ENCODE measurements around the gene REPS1. TPM values are rescaled to one million over a fixed set of nuclear protein-coding genes. Genes with fewer than 3 reads are reported as not detected.

The REPS1 gene
- total RNA-seq, 2 experiments from 2014 or later = 40.0 to 53.9 TPM

DNA sequence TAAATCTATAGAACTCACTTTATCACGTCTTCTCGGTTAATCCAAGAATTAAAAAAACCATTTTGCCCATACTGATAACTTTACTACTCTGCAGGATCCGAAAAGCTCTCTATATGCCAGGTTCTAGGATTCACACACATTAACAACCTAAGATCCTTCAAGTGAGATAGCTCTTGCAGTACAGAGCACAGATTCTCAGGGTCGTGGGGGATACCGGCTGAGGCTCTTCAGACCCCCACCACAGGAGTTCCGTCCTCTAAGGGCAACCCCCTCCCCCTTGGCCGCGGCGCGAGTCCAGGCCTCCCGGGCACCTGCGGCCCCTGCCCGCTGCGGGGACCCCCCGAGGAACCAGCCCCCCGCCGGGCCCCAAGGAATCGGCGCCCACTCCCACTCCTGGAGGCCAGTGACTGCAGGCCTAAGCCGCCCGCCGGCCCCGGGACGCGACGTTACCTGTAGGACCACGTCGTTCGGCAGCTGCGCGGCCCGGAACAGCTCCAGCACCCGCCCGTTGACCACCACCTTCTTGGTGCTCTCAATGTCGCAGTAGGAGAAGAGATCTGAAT, 892 bp downstream of the REPS1 start:
- DNase-seq (ENCODE audit: low spot score) = peak; percentile 20
- Histone ChIP-seq H2AFZ (ENCODE audit: low read length) (peak overlapping the region; percentile 100; the same call in 1 of the 2 replicates), H3K4me1 (ENCODE audit: insufficient read depth, low read length, poor library complexity, severe bottlenecking) (peaks cover 33% of the 10 kb centered on the region), H3K79me2 (ENCODE audit: insufficient read depth, low read depth, low read length) (peaks cover 53% of the 10 kb centered on the region), H3K4me2 (ENCODE audit: low read length) (peak overlapping the region; percentile 92), H4K20me1 (ENCODE audit: insufficient read depth, low read length) (peaks cover 20% of the 10 kb centered on the region), H3K9me2 (ENCODE audit: insufficient read depth, low read length) (no peaks in the 10 kb centered on the region), H3K27ac (ENCODE audit: low read depth, low read length, poor library complexity, severe bottlenecking) (peak overlapping the region; percentile 67), H3K4me3 (ENCODE audit: low read depth, low read length, poor library complexity, severe bottlenecking) (peak overlapping the region; percentile 87), H3K36me3 (ENCODE audit: insufficient read depth, low read length) (no peaks in the 10 kb centered on the region), H3K9me3 (ENCODE audit: low read length) (no peaks in the 10 kb centered on the region)
- ChIA-PET POLR2A (interaction anchor here (0.6 to 1.4 kb wide), 9 partner anchors 10 to 577 kb away, joined by 3 to 6 read pairs (median 3); no protein-coding TSS in a partner anchor), CTCF (ENCODE audit: unreplicated experiment) (no interaction called here)
- BruUV-seq (replicated peaks) = no TSS peak
- intact Hi-C loops (cut with micrococcal nuclease; ENCODE audit: unreplicated experiment) = loop anchor here (2.0 to 5.0 kb wide), 4 partner anchors 125 to 388 kb away; partner anchors contain the start of genes CITED2 and HECA
- TF ChIP-seq, protein P1, sequence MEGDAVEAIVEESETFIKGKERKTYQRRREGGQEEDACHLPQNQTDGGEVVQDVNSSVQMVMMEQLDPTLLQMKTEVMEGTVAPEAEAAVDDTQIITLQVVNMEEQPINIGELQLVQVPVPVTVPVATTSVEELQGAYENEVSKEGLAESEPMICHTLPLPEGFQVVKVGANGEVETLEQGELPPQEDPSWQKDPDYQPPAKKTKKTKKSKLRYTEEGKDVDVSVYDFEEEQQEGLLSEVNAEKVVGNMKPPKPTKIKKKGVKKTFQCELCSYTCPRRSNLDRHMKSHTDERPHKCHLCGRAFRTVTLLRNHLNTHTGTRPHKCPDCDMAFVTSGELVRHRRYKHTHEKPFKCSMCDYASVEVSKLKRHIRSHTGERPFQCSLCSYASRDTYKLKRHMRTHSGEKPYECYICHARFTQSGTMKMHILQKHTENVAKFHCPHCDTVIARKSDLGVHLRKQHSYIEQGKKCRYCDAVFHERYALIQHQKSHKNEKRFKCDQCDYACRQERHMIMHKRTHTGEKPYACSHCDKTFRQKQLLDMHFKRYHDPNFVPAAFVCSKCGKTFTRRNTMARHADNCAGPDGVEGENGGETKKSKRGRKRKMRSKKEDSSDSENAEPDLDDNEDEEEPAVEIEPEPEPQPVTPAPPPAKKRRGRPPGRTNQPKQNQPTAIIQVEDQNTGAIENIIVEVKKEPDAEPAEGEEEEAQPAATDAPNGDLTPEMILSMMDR (conservative IDR thresholded peaks at IDR 0.05; ENCODE audit: low read length) = no peak
- TF ChIP-seq EZH2phosphoT487 (IDR thresholded peaks at IDR 0.05; ENCODE audit: borderline replicate concordance, low read depth, low read length) = no peak

DNA sequence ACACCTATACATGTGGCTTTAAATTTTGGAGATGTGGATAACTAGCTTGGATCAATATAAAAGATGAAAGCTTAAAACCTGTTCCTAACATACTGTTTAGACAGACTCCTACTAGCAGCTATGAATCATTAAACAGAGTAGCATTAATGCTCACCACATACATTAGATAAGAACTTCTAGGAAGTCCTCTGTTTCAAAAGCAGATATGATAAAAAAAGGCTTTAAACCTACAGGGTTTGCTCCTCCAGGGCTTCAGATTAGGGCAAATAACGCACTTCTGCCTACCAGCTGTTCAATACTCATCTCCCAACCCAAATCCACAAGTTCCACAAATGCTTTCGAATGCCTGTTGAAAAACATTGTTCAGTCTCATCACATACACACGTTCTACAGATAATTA, 1.5 kb downstream of the REPS1 start:
- no peaks in the 10 kb centered on the region for H3K9me2 ChIP-seq (ENCODE audit: insufficient read depth, low read length)
- no peak for DNase-seq (ENCODE audit: low spot score)
- peaks cover 59% of the 10 kb centered on the region for H3K79me2 ChIP-seq (ENCODE audit: insufficient read depth, low read depth, low read length)
- POLR2A ChIA-PET = interaction anchor here (0.8 to 1.5 kb wide), 9 partner anchors 9 to 388 kb away, joined by 3 to 6 read pairs (median 3); partner anchors contain the start of gene CITED2
- H4K20me1 ChIP-seq (ENCODE audit: insufficient read depth, low read length) = peaks cover 22% of the 10 kb centered on the region
- CTCF ChIA-PET (ENCODE audit: unreplicated experiment) = no interaction called here
- H3K4me1 ChIP-seq (ENCODE audit: insufficient read depth, low read length, poor library complexity, severe bottlenecking) = peaks cover 35% of the 10 kb centered on the region
- intact Hi-C loops (cut with micrococcal nuclease; ENCODE audit: unreplicated experiment) = loop anchor here (2.0 to 5.0 kb wide), 4 partner anchors 126 to 388 kb away; partner anchors contain the start of genes CITED2 and HECA
- H3K27ac ChIP-seq (ENCODE audit: low read depth, low read length, poor library complexity, severe bottlenecking) = no peak overlapping the region
- no peaks in the 10 kb centered on the region for H3K9me3 ChIP-seq (ENCODE audit: low read length)
- H3K36me3 ChIP-seq (ENCODE audit: insufficient read depth, low read length) = no peaks in the 10 kb centered on the region
- TF ChIP-seq EZH2phosphoT487 (IDR thresholded peaks at IDR 0.05; ENCODE audit: borderline replicate concordance, low read depth, low read length) = no peak
- TF ChIP-seq, protein P1 (conservative IDR thresholded peaks at IDR 0.05; ENCODE audit: low read length) = no peak
- H3K4me2 ChIP-seq (ENCODE audit: low read length) = peak overlapping the region; percentile 92
- no peak overlapping the region for H2AFZ ChIP-seq (ENCODE audit: low read length)
- H3K4me3 ChIP-seq (ENCODE audit: low read depth, low read length, poor library complexity, severe bottlenecking) = peak overlapping the region; percentile 87
- BruUV-seq (replicated peaks) = TSS peak; percentile 49

DNA sequence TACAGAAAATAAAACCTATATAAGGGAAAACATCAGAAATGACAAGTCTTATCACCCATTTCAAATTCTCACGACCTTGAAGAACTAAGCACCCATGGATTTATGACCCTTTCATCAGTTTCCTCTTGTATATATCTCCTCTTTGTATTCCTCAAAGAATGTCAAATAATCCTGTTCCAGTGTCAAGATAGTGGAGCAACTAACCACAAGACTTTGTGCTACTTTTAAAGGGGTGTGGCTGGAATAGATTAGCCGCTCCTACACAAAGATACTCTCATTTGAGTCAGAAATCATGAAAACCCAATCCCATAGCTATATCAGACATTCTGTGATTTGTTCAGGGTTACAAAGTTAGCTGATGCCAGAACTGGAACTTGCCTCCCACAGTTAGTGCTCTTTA, 6.6 kb downstream of the REPS1 start:
- H3K79me2 ChIP-seq (ENCODE audit: insufficient read depth, low read depth, low read length) = peaks cover 97% of the 10 kb centered on the region
- no peak overlapping the region for H2AFZ ChIP-seq (ENCODE audit: low read length)
- no peak overlapping the region for H3K4me2 ChIP-seq (ENCODE audit: low read length)
- H3K4me1 ChIP-seq (ENCODE audit: insufficient read depth, low read length, poor library complexity, severe bottlenecking) = peaks cover 44% of the 10 kb centered on the region
- intact Hi-C loops (cut with micrococcal nuclease; ENCODE audit: unreplicated experiment) = no loop called here
- no peaks in the 10 kb centered on the region for H3K9me3 ChIP-seq (ENCODE audit: low read length)
- no peaks in the 10 kb centered on the region for H3K36me3 ChIP-seq (ENCODE audit: insufficient read depth, low read length)
- TF ChIP-seq, protein P1 (conservative IDR thresholded peaks at IDR 0.05; ENCODE audit: low read length) = no peak
- no peak for TF ChIP-seq EZH2phosphoT487 (IDR thresholded peaks at IDR 0.05; ENCODE audit: borderline replicate concordance, low read depth, low read length)
- H3K4me3 ChIP-seq (ENCODE audit: low read depth, low read length, poor library complexity, severe bottlenecking) = no peak overlapping the region
- H4K20me1 ChIP-seq (ENCODE audit: insufficient read depth, low read length) = peaks cover 44% of the 10 kb centered on the region
- ChIA-PET POLR2A (interaction anchor here (1.0 to 1.2 kb wide), 2 partner anchors 12 to 15 kb away, joined by 3 to 7 read pairs; no protein-coding TSS in a partner anchor), CTCF (ENCODE audit: unreplicated experiment) (no interaction called here)
- DNase-seq (ENCODE audit: low spot score) = no peak
- no peak overlapping the region for H3K27ac ChIP-seq (ENCODE audit: low read depth, low read length, poor library complexity, severe bottlenecking)
- no TSS peak for BruUV-seq (replicated peaks)
- H3K9me2 ChIP-seq (ENCODE audit: insufficient read depth, low read length) = no peaks in the 10 kb centered on the region

Measured in OCI-LY7 (cell line).